ENCODE measurements around the gene UGT1A9.
"Not testable (repeated sequence)": the region's sequence is repeated elsewhere in the genome, so short reads cannot be mapped to it uniquely, and the experiment has no call there.

Gene UGT1A9

DNA sequence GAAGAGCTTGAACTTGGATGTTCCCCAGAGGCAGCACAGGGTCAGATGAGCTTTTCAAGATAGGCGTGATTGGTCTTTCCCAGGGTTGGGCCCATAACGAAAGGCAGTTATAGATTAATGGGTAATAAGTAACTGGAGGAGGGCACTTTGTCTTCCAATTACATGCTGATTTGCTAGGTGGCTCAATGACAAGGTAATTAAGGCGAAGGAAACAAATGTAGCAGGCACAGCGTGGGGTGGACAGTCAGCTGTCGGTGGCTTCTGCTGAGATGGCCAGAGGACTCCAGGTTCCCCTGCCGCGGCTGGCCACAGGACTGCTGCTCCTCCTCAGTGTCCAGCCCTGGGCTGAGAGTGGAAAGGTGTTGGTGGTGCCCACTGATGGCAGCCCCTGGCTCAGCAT lies 46.9 kb downstream of the UGT1A9 start, which contains the start of gene UGT1A4:
Gene UGT1A4, plus strand, starts transcription at position 185 of the 400 bp plus-strand sequence. Its CDS starts 85 bp downstream, at position 270.
- Histone ChIP-seq H3K9ac (ENCODE audit: low read length) (no peak within 1 kb of the TSS), H3K27me3 (ENCODE audit: low read length) (no peaks in the 10 kb centered on the region), H3K79me2 (ENCODE audit: insufficient read depth, low read length) (no peaks in the 10 kb centered on the region), H3K36me3 (ENCODE audit: low read length) (no peaks in the 10 kb centered on the region), H3K27ac (ENCODE audit: low read depth, low read length) (no peak within 1 kb of the TSS), H3K4me2 (ENCODE audit: low read depth, low read length, poor library complexity, severe bottlenecking) (no peak within 1 kb of the TSS), H3K9me3 (ENCODE audit: insufficient read depth, low read length) (no peaks in the 10 kb centered on the region), H3K4me3 (ENCODE audit: insufficient read depth, low read length, poor library complexity, severe bottlenecking) (no peak within 1 kb of the TSS), H4K20me1 (ENCODE audit: low read depth, low read length) (no peaks in the 10 kb centered on the region), H3K9me2 (replicated peaks; ENCODE audit: insufficient read depth, low read length) (no peaks in the 10 kb centered on the region), H2AFZ (ENCODE audit: low read depth, low read length, severe bottlenecking) (no peak within 1 kb of the TSS), H3F3A (ENCODE audit: insufficient read depth) (no peaks in the 10 kb centered on the region)
- no peak for TF ChIP-seq CTCF (IDR thresholded peaks at IDR 0.05; ENCODE audit: insufficient read depth, low read length, poor library complexity, severe bottlenecking)
- no peak for TF ChIP-seq EZH2phosphoT487 (conservative IDR thresholded peaks at IDR 0.05; ENCODE audit: low read length)

DNA sequence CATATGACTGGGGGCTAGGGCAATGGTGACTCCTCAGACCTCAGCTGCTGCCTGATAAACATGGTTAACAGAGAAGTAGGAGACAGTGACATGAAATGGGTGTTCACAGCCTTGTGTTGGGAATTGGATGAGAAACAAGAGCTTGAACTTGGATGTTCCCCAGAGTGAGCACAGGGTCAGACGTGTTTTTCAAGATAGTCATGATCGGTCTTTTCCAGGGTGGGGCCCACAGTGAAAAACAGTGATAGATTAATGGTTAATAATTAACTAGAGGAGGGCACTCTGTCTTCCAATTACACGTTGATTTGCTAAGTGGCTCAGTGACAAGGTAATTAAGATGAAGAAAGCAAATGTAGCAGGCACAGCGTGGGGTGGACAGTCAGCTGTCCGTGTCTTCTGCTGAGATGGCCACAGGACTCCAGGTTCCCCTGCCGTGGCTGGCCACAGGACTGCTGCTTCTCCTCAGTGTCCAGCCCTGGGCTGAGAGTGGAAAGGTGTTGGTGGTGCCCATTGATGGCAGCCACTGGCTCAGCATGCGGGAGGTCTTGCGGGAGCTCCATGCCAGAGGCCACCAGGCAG lies 57.1 kb downstream of the UGT1A9 start, which contains the start of gene UGT1A3:
Gene UGT1A3, plus strand, starts transcription at position 320 of the 579 bp plus-strand sequence. Its CDS starts 85 bp downstream, at position 405.
- no peak for TF ChIP-seq EZH2phosphoT487 (conservative IDR thresholded peaks at IDR 0.05; ENCODE audit: low read length)
- TF ChIP-seq CTCF (IDR thresholded peaks at IDR 0.05; ENCODE audit: insufficient read depth, low read length, poor library complexity, severe bottlenecking): no peak

DNA sequence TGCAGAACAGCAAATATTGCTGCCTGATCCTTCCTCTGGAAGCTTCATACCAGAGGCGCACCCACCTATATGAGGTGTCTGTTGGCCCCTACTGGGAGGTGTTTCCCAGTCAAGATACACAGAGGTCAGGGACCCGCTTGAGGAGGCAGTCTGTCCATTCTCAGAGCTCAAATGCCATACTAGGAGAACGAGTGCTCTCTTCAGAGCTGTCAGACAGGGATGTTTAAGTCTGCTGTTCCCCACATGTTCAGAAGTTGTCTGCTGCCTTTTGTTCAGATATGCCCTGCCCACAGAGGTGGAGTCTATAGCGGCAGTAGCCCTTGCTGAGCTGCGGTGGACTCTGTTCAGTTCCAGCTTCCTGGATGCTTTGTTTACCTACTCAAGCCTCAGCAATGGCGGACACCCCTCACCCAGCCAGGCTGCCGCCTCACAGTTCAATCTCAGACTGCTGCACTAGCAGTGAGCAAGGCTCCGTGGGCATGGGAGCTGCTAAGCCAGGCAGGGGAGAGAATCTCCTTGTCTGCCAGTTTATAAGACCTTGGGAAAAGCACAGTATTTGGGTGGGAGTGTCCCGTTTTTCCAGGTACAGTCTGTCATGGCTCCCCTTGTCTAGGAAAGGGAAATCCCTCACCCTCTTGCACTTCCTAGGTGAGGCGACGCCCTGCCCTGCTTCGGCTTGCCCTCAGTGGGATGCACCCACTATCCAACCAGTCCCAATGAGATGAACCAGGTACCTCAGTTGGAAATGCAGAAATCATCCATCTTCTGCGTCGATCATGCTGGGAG lies 65.4 kb downstream of the UGT1A9 start:
- not testable (repeated sequence) for H3K9me2 ChIP-seq (replicated peaks; ENCODE audit: insufficient read depth, low read length)

More for the DNA sequence above, 57.1 kb downstream of the UGT1A9 start, which contains the start of gene UGT1A3:
- Histone ChIP-seq H3F3A (ENCODE audit: insufficient read depth) (no peaks in the 10 kb centered on the region), H4K20me1 (ENCODE audit: low read depth, low read length) (no peaks in the 10 kb centered on the region), H3K9me3 (ENCODE audit: insufficient read depth, low read length) (no peaks in the 10 kb centered on the region), H3K27ac (ENCODE audit: low read depth, low read length) (no peak within 1 kb of the TSS), H3K4me3 (ENCODE audit: insufficient read depth, low read length, poor library complexity, severe bottlenecking) (no peak within 1 kb of the TSS), H3K9me2 (replicated peaks; ENCODE audit: insufficient read depth, low read length) (no peaks in the 10 kb centered on the region), H3K9ac (ENCODE audit: low read length) (no peak within 1 kb of the TSS), H3K4me2 (ENCODE audit: low read depth, low read length, poor library complexity, severe bottlenecking) (no peak within 1 kb of the TSS), H3K79me2 (ENCODE audit: insufficient read depth, low read length) (no peaks in the 10 kb centered on the region), H3K27me3 (ENCODE audit: low read length) (no peaks in the 10 kb centered on the region), H2AFZ (ENCODE audit: low read depth, low read length, severe bottlenecking) (no peak within 1 kb of the TSS), H3K36me3 (ENCODE audit: low read length) (no peaks in the 10 kb centered on the region)

GRCh38 chr2:233740870-233741269 lies 69.2 kb downstream of the UGT1A9 start:
- Histone ChIP-seq H3K27me3 (ENCODE audit: low read length) (no peaks in the 10 kb centered on the region), H3K9me2 (replicated peaks; ENCODE audit: insufficient read depth, low read length) (no peaks in the 10 kb centered on the region), H3K36me3 (ENCODE audit: low read length) (no peaks in the 10 kb centered on the region), H3K27ac (ENCODE audit: low read depth, low read length) (no peak overlapping the region), H3K79me2 (ENCODE audit: insufficient read depth, low read length) (no peaks in the 10 kb centered on the region), H3K9ac (ENCODE audit: low read length) (no peak overlapping the region), H3K4me3 (ENCODE audit: insufficient read depth, low read length, poor library complexity, severe bottlenecking) (no peak overlapping the region), H3K4me2 (ENCODE audit: low read depth, low read length, poor library complexity, severe bottlenecking) (no peak overlapping the region), H3F3A (ENCODE audit: insufficient read depth) (no peaks in the 10 kb centered on the region), H4K20me1 (ENCODE audit: low read depth, low read length) (no peaks in the 10 kb centered on the region), H3K9me3 (ENCODE audit: insufficient read depth, low read length) (no peaks in the 10 kb centered on the region), H2AFZ (ENCODE audit: low read depth, low read length, severe bottlenecking) (no peak overlapping the region)
- TF ChIP-seq EZH2phosphoT487 (conservative IDR thresholded peaks at IDR 0.05; ENCODE audit: low read length) (no peak), CTCF (IDR thresholded peaks at IDR 0.05; ENCODE audit: insufficient read depth, low read length, poor library complexity, severe bottlenecking) (no peak)

More for the DNA sequence above, 65.4 kb downstream of the UGT1A9 start:
- not testable (repeated sequence) for H3K9me3 ChIP-seq (ENCODE audit: insufficient read depth, low read length); H3K27me3 ChIP-seq (ENCODE audit: low read length); H3K4me2 ChIP-seq (ENCODE audit: low read depth, low read length, poor library complexity, severe bottlenecking); H3K27ac ChIP-seq (ENCODE audit: low read depth, low read length); H3K36me3 ChIP-seq (ENCODE audit: low read length); H3K4me3 ChIP-seq (ENCODE audit: insufficient read depth, low read length, poor library complexity, severe bottlenecking); H2AFZ ChIP-seq (ENCODE audit: low read depth, low read length, severe bottlenecking); H4K20me1 ChIP-seq (ENCODE audit: low read depth, low read length); H3F3A ChIP-seq (ENCODE audit: insufficient read depth); H3K79me2 ChIP-seq (ENCODE audit: insufficient read depth, low read length); H3K9ac ChIP-seq (ENCODE audit: low read length)

Data from SU-DHL-6 (cell line).